HepG2 (cell line): ENCODE data around the gene BAIAP2L2. TPM values are rescaled to one million over a fixed set of nuclear protein-coding genes. Genes with fewer than 3 reads are reported as not detected.
"Not testable (repeated sequence)": the region's sequence is repeated elsewhere in the genome, so short reads cannot be mapped to it uniquely, and the experiment has no call there.

Experiments
- ATAC-seq: fragments of 200-7000 bp; cut with Tn5 transposase; 3 replicates; pipeline ENCODE4 v1.9.1; 2020; ENCODE audit warnings: mild to moderate bottlenecking, moderate library complexity
- BruUV-seq: library from RNA; stranded (reverse); fragments of 400-500 nt; replicated peaks from 2 replicates; lab custom pipeline; 2021; lab: Mats Ljungman, UMichigan
- CTCF ChIA-PET: fragments of 300-600 bp; formaldehyde crosslinking; extraction: SDS; loops from one replicate; lab custom pipeline; 2021; ENCODE audit warnings: low total read pairs, inconsistent platforms, low intra/inter-chr PET ratio; lab: Yijun Ruan, JAX
- POLR2A ChIA-PET: fragments of 350-600 bp; sonication (Branson Sonifier 250); formaldehyde crosslinking; loops from one replicate; lab custom pipeline; 2020; ENCODE audit warnings: antibody characterized with exemption, inconsistent platforms; lab: Yijun Ruan, JAX
- DNase-seq: peaks from one replicate; pipeline ENCODE4 v3.0.0-alpha.2; 2015; ENCODE audit warnings: low spot score
- FAIRE-seq: peaks from 3 replicates; lab custom pipeline; 2011; peaks lifted over from hg19 to GRCh38; lab: Jason Lieb, UNC
- H2AFZ ChIP-seq: one replicate; pipeline ENCODE4 v1.6.1; 2011; ENCODE audit warnings: low read length, inconsistent platforms
- H3K27ac ChIP-seq: fragments of 300-600 bp; 3 replicates; pipeline ENCODE4 v1.8.0; 2011; ENCODE audit warnings: mixed run types, mild to moderate bottlenecking, mixed read lengths, low read length, inconsistent platforms; ENCODE audit not compliant: insufficient read depth; ENCODE audit errors: extremely low read length
- H3K27me3 ChIP-seq, 2 experiments: fragments of 200-600 bp in 1 of 2; 2 replicates in 1 of 2; 3 replicates in 1 of 2; pipeline versions ENCODE4 v1.6.0 to v1.8.0; 2011; ENCODE audit warnings: low read length in 2 of 2, mild to moderate bottlenecking in 2 of 2, moderate library complexity in 2 of 2, inconsistent platforms in 1 of 2; ENCODE audit not compliant: insufficient read depth in 2 of 2, control insufficient read depth in 1 of 2
- H3K36me3 ChIP-seq, 2 experiments: fragments of 200-600 bp in 1 of 2; replicated peaks in 1 of 2; 2 replicates in 1 of 2; 3 replicates in 1 of 2; pipeline versions ENCODE4 v1.5.1 to v1.8.0; 2011; ENCODE audit warnings: low read length in 2 of 2, inconsistent platforms in 1 of 2; ENCODE audit not compliant: insufficient read depth in 2 of 2, control insufficient read depth in 1 of 2
- H3K4me1 ChIP-seq: 2 replicates; pipeline ENCODE4 v1.5.1; 2012; ENCODE audit warnings: low read length, inconsistent platforms; ENCODE audit not compliant: insufficient read depth
- H3K4me2 ChIP-seq: 2 replicates; pipeline ENCODE4 v1.6.0; 2011; ENCODE audit warnings: low read depth, low read length, inconsistent platforms
- H3K4me3 ChIP-seq, 3 experiments: fragments of 200-600 bp in 1 of 3; sonication (generic), shearing (Covaris generic) in 1 of 3; replicated peaks in 1 of 3; 2 replicates each; pipeline ENCODE4 v1.5.1; 2011 to 2016; ENCODE audit warnings: low read length in 3 of 3, inconsistent platforms in 2 of 3, low read depth in 2 of 3, mild to moderate bottlenecking in 2 of 3, control low read depth in 1 of 3, mixed read lengths in 1 of 3; ENCODE audit not compliant: insufficient read depth in 1 of 3
- H3K79me2 ChIP-seq: one replicate; pipeline ENCODE4 v1.6.1; 2011; ENCODE audit warnings: low read length, inconsistent platforms; ENCODE audit not compliant: insufficient read depth
- H3K9ac ChIP-seq: 2 replicates; pipeline ENCODE4 v1.6.0; 2011; ENCODE audit warnings: mild to moderate bottlenecking, low read depth, low read length, inconsistent platforms; ENCODE audit not compliant: insufficient read depth
- H3K9me3 ChIP-seq: 2 replicates; pipeline ENCODE4 v1.5.1; 2012; ENCODE audit warnings: mild to moderate bottlenecking, low read length
- H4K20me1 ChIP-seq: 2 replicates; pipeline ENCODE4 v1.6.0; 2011; ENCODE audit warnings: inconsistent platforms, mild to moderate bottlenecking, low read length, moderate library complexity; ENCODE audit not compliant: insufficient read depth
- AKAP8 ChIP-seq: sonication (generic); formaldehyde crosslinking; IDR thresholded peaks from 2 replicates; pipeline ENCODE4 v1.5.1; 2020; ENCODE audit warnings: mild to moderate bottlenecking, missing genetic modification reagents
- FOSL2 ChIP-seq: sonication (generic); formaldehyde crosslinking; IDR thresholded peaks from 2 replicates; pipeline ENCODE4 v1.4.0; 2020; ENCODE audit warnings: missing genetic modification reagents
- ZNF235 ChIP-seq: sonication (generic); formaldehyde crosslinking; IDR thresholded peaks from 2 replicates; pipeline ENCODE4 v1.8.1; 2023; ENCODE audit warnings: mild to moderate bottlenecking, missing genetic modification reagents, borderline replicate concordance
- WGBS: methylation state at CpG from one replicate; pipeline ENCODE4 v1.1.6; 2017; ENCODE audit warnings: low lambda C conversion rate; 5-methylcytosine and 5-hydroxymethylcytosine counted together
- in situ Hi-C: cut with HindIII; loops from 2 replicates; pipeline ENCODE4 v1.10.0; 2017; ENCODE audit warnings: low pct_unique_long_range_greater_than_20kb; ENCODE audit not compliant: extremely low pct_ligation_motif_present
- intact Hi-C: fragments of 100-400 bp; cut with micrococcal nuclease; formaldehyde crosslinking; loops from one replicate; pipeline ENCODE4 v1.10.0; 2022; ENCODE audit not compliant: unreplicated experiment
- polyA plus RNA-seq, 8 experiments: library from polyadenylated mRNA; depleted of rRNA in 3 of 8; stranded (reverse) in 7 of 8; unstranded in 1 of 8; fragments of >200 nt; fragmentation: Illumina TruSeq in 4 of 8; extraction: Trizol in 4 of 8; gene quantifications; 2 replicates each; pipeline versions ENCODE4 v1.2.1 to v1.2.3, GENCODE V29; 2011 to 2016; ENCODE audit warnings: low read depth in 4 of 8, missing spikeins in 1 of 8, mixed read lengths in 1 of 8; ENCODE audit not compliant: insufficient read depth in 1 of 8
- total RNA-seq, 5 experiments: library from RNA; depleted of rRNA; stranded (reverse); fragments of >200 nt; fragmentation: Illumina TruSeq; extraction: Trizol; gene quantifications; 2 replicates each; pipeline ENCODE4 v1.2.3, GENCODE V29; 2016; ENCODE audit warnings: low read depth in 1 of 5
- TF ChIP-seq, protein P1 (sequence below): sonication (generic); formaldehyde crosslinking; IDR thresholded peaks from 2 replicates; pipeline ENCODE4 v1.5.0; 2020; ENCODE audit warnings: missing genetic modification reagents

The BAIAP2L2 gene
- total and polyA plus RNA-seq, 2 of the 13 experiments (the other 11 are each of a cell fraction or from before 2014, with no cell fraction given), result 4.4 to 7.5 TPM

DNA sequence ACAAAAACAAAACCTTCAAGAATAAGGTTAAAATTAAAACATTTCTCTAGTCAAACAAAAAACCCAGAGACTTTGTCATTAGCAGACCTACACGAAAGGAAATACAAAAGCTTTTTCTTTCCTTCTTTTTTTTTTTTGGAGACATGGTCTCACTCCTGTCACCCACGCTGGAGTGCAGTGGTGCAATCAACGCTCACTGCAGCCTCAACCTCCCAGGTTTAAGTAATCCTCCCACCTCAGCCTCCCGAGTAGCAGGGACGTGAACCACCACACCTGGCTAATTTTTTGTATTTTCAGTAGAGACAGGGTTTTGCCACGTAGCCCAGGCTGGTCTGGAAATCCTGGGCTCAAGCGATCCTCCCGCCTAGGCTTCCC, 40.6 kb upstream of the BAIAP2L2 start (continued):
- no peak for TF ChIP-seq ZNF235 (CRISPR knock-in tag)
- no peak for TF ChIP-seq AKAP8 (CRISPR knock-in tag)

DNA sequence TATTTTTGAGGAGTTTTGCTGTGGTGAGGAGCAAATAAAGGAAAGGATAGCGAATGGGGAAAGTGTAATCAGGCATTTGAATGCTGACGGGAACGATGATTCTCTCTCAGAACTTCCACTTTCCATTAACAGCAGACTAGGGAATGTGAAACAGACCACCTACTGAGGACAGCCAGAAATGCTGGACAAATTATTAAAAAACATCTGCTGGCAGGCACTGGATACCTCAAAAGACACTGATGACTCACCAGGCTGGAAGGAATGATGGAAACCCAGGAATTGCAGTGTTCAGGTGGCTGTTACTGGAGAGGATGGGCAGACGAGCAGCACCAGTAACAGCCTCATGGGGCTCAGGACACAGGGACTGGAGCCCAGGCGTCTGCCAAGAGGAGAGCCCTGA, 37.8 kb upstream of the BAIAP2L2 start:
- in situ Hi-C loops, result no loop called here
- intact Hi-C loops, result no loop called here
- POLR2A ChIA-PET, result no interaction called here
- no peak overlapping the region for H3K4me2 ChIP-seq
- H3K4me3 ChIP-seq, result no peak overlapping the region
- H3K4me1 ChIP-seq, result peaks cover 16% of the 10 kb centered on the region
- H3K27ac ChIP-seq, result no peak overlapping the region
- DNase-seq (no peak), ATAC-seq (no peak), FAIRE-seq (no peak)
- no peak overlapping the region for H2AFZ ChIP-seq
- H4K20me1 ChIP-seq, result no peaks in the 10 kb centered on the region
- CTCF ChIA-PET, result no interaction called here
- H3K9me3 ChIP-seq, result no peaks in the 10 kb centered on the region
- H3K36me3 ChIP-seq, result no peaks in the 10 kb centered on the region
- no peaks in the 10 kb centered on the region for H3K79me2 ChIP-seq
- no peaks in the 10 kb centered on the region for H3K27me3 ChIP-seq
- BruUV-seq, result no TSS peak
- no peak overlapping the region for H3K9ac ChIP-seq
- WGBS, result 94% methylated on average over 4 of the region's 5 CpGs
- TF ChIP-seq, protein P1, sequence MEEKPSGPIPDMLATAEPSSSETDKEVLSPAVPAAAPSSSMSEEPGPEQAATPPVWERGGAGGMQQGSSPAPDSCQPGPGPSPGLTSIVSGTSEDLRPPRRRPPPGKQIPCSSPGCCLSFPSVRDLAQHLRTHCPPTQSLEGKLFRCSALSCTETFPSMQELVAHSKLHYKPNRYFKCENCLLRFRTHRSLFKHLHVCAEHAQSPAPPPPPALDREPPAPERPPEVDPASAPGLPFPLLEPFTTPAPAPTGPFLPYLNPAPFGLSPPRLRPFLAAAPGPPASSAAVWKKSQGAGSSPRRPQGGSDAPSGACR (CRISPR knock-in tag), result no peak
- TF ChIP-seq FOSL2, result peak; percentile 31; the same call in 1 of the 2 replicates
- TF ChIP-seq, all 625 proteins: peak for 1

GRCh38 chr22:38146166-38146565, 35.7 kb upstream of the BAIAP2L2 start:
- H3K9me3 ChIP-seq, H3K27ac ChIP-seq, H3K9ac ChIP-seq, H3K4me1 ChIP-seq, in situ Hi-C loops, DNase-seq, CTCF ChIA-PET, H3K36me3 ChIP-seq, ATAC-seq, intact Hi-C loops, H3K79me2 ChIP-seq, H3K4me3 ChIP-seq, H3K27me3 ChIP-seq, FAIRE-seq, BruUV-seq, H3K4me2 ChIP-seq, H4K20me1 ChIP-seq, H2AFZ ChIP-seq: not testable (repeated sequence)
- POLR2A ChIA-PET, result interaction anchor here (1.0 to 1.2 kb wide), 2 partner anchors 35 to 36 kb away, joined by 3 read pairs; partner anchors contain the start of genes BAIAP2L2 and PLA2G6
- WGBS, result 93% methylated on average over 3 of the region's 3 CpGs
